ENCODE data around the gene SEC14L2. TPM values are rescaled to one million over a fixed set of nuclear protein-coding genes. Genes with fewer than 3 reads are reported as not detected.
A peak's percentile ranks its signal among the peaks of the same experiment; 100 is the strongest.

SEC14L2 gene
- polyA plus RNA-seq, 2 donors = 27.2 to 29.1 TPM

- H3K9me3 ChIP-seq (ENCODE audit: control insufficient read depth in 2 of 2, insufficient read depth in 1 of 2, low read depth in 1 of 2, low read length in 1 of 2) = no peaks in the 10 kb centered on the region
- peaks cover 0 to 2% of the 10 kb centered on the region in 2 donors for H3K4me1 ChIP-seq (ENCODE audit: control insufficient read depth in 2 of 2, insufficient read depth in 2 of 2, low read length in 1 of 2)
- H3K36me3 ChIP-seq (ENCODE audit: control insufficient read depth in 2 of 2, insufficient read depth in 2 of 2, low read length in 1 of 2) = peaks cover 6 to 40% of the 10 kb centered on the region in 2 donors
- WGBS, 2 donors = 67 to 70% methylated on average over 5 of the region's 5 CpGs
- peak overlapping the region in 1 of 2 donors; percentile 6 for H3K27ac ChIP-seq (ENCODE audit: low read depth in 2 of 2, low read length in 1 of 2)
- H3K4me3 ChIP-seq (ENCODE audit: low read depth in 1 of 2, low read length in 2 of 2) = no peak overlapping the region
- H3K27me3 ChIP-seq (ENCODE audit: control insufficient read depth in 1 of 2, insufficient read depth in 2 of 2, low read length in 2 of 2) = no peaks in the 10 kb centered on the region
These were observed 17.1 kb downstream of the SEC14L2 start for GRCh38 chr22:30413745-30414524.

DNA sequence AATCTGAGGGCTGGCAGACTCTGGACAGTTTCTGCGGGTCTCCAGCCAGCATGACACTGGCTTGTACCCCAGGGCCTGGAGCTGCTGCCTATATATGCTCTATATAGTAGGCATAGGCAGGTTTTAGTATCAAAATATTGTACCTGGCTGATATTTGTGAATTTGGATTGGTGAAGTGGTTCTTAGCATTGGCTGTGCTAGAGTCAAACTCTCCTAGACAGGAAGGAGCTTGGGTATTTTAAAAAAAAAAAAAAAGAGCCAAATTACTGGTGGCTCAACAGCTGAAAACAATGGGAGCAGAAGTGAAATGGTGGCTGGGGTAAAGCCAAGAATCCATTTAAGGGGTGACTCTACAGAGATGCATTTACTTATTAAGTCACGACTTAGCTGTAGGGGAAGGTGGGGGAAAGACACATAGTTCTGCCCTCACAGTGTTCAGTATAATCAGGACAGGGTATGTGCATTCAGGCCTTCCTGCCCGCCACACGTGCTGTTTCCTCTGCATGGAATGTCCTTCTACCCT, 17.8 kb downstream of the SEC14L2 start:
- H3K4me3 ChIP-seq (ENCODE audit: low read depth in 1 of 2, low read length in 2 of 2) = no peak overlapping the region
- H3K27ac ChIP-seq (ENCODE audit: low read depth in 2 of 2, low read length in 1 of 2) = no peak overlapping the region
- peaks cover 6 to 36% of the 10 kb centered on the region in 2 donors for H3K36me3 ChIP-seq (ENCODE audit: control insufficient read depth in 2 of 2, insufficient read depth in 2 of 2, low read length in 1 of 2)
- H3K27me3 ChIP-seq (ENCODE audit: control insufficient read depth in 1 of 2, insufficient read depth in 2 of 2, low read length in 2 of 2) = no peaks in the 10 kb centered on the region
- H3K9me3 ChIP-seq (ENCODE audit: control insufficient read depth in 2 of 2, insufficient read depth in 1 of 2, low read depth in 1 of 2, low read length in 1 of 2) = no peaks in the 10 kb centered on the region
- 76 to 80% methylated on average over 4 of the region's 4 CpGs for WGBS, 2 donors
- H3K4me1 ChIP-seq (ENCODE audit: control insufficient read depth in 2 of 2, insufficient read depth in 2 of 2, low read length in 1 of 2) = peaks cover 0 to 2% of the 10 kb centered on the region in 2 donors

- Histone ChIP-seq H3K36me3 (ENCODE audit: control insufficient read depth in 2 of 2, insufficient read depth in 2 of 2, low read length in 1 of 2) (peaks cover 6 to 33% of the 10 kb centered on the region in 2 donors), H3K4me3 (ENCODE audit: low read depth in 1 of 2, low read length in 2 of 2) (no peak overlapping the region), H3K27me3 (ENCODE audit: control insufficient read depth in 1 of 2, insufficient read depth in 2 of 2, low read length in 2 of 2) (no peaks in the 10 kb centered on the region), H3K9me3 (ENCODE audit: control insufficient read depth in 2 of 2, insufficient read depth in 1 of 2, low read depth in 1 of 2, low read length in 1 of 2) (no peaks in the 10 kb centered on the region), H3K27ac (ENCODE audit: low read depth in 2 of 2, low read length in 1 of 2) (peak overlapping the region in 1 of 2 donors; percentile 52), H3K4me1 (ENCODE audit: control insufficient read depth in 2 of 2, insufficient read depth in 2 of 2, low read length in 1 of 2) (peaks cover 0 to 2% of the 10 kb centered on the region in 2 donors)
- WGBS, 2 donors = 50 to 52% methylated on average over 2 of the region's 2 CpGs
These were observed 19.6 kb downstream of the SEC14L2 start for GRCh38 chr22:30416403-30416802.

DNA sequence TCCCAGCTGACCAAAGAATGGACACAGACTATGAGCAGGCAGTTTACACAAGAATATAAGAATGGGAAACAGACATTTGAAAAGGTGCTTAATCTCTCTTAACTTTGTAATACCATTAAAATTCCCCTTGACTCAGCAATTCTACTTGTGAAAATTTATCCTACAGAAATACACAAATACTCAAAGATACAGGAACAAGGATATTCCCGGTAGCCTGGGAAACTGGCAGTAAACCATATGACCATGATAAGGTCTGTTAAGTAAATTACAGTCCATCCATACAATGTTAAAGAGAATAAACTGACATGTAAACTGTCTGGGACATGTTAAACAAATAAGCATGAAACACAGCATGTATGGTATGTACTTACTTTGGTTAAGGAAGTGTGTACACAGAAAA, 20.0 kb downstream of the SEC14L2 start:
- Histone ChIP-seq H3K27me3 (ENCODE audit: control insufficient read depth in 1 of 2, insufficient read depth in 2 of 2, low read length in 2 of 2) (no peaks in the 10 kb centered on the region), H3K4me1 (ENCODE audit: control insufficient read depth in 2 of 2, insufficient read depth in 2 of 2, low read length in 1 of 2) (peaks cover 0 to 1% of the 10 kb centered on the region in 2 donors), H3K4me3 (ENCODE audit: low read depth in 1 of 2, low read length in 2 of 2) (no peak overlapping the region), H3K27ac (ENCODE audit: low read depth in 2 of 2, low read length in 1 of 2) (peak overlapping the region in 1 of 2 donors; percentile 52), H3K9me3 (ENCODE audit: control insufficient read depth in 2 of 2, insufficient read depth in 1 of 2, low read depth in 1 of 2, low read length in 1 of 2) (no peaks in the 10 kb centered on the region), H3K36me3 (ENCODE audit: control insufficient read depth in 2 of 2, insufficient read depth in 2 of 2, low read length in 1 of 2) (peaks cover 6 to 31% of the 10 kb centered on the region in 2 donors)
- WGBS, 2 donors = 59 to 75% methylated on average over 1 of the region's 1 CpG

DNA sequence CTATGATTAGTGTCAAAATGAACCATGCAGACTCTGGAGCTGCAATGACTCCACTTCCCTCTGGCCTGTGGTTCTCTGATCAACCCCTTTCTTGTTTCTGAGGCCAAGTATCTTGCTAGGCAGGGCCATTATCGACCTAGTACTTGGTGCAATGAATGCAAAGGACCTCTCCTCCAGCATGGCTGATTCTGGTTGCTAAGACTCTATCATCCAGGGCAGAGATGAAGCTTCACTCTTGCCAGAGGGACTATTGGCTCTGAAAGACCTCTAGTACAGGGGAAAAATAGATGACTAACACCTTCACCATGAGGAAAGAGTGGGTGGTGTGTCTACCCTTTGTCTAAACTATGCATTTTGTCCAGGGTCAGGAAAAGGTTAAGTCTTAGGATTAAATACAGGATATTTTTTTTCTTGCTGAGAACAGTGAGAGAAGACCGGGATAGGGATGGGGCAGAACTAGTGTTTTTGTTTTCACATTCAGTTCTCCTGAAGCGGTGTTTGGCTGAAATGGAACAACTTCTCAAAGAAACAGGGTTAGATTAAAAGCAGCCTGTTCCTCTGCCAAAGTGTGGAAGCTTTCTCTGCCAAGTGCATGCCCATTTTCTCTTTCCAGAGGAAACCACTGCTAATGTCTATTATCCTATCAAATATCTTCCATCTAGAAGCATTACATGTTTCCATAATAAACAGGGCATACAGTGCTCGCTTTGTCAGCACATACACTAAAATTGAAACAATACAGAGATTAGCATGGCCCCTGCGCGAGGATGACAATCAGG, 23.7 kb downstream of the SEC14L2 start:
- H3K4me3 ChIP-seq (ENCODE audit: low read depth in 1 of 2, low read length in 2 of 2) = no peak overlapping the region

GRCh38 chr22:30421695-30422480, 25.1 kb downstream of the SEC14L2 start:
- peaks cover 0 to 17% of the 10 kb centered on the region in 2 donors for H3K4me1 ChIP-seq (ENCODE audit: control insufficient read depth in 2 of 2, insufficient read depth in 2 of 2, low read length in 1 of 2)
- WGBS, 2 donors = 64 to 69% methylated on average over 8 of the region's 8 CpGs

More for the DNA sequence above, 23.7 kb downstream of the SEC14L2 start:
- H3K27ac ChIP-seq (ENCODE audit: low read depth in 2 of 2, low read length in 1 of 2) = peak overlapping the region; percentile 85 to 87
- WGBS, 2 donors = 41 to 51% methylated on average over 6 of the region's 6 CpGs
- no peaks in the 10 kb centered on the region for H3K9me3 ChIP-seq (ENCODE audit: control insufficient read depth in 2 of 2, insufficient read depth in 1 of 2, low read depth in 1 of 2, low read length in 1 of 2)
- H3K27me3 ChIP-seq (ENCODE audit: control insufficient read depth in 1 of 2, insufficient read depth in 2 of 2, low read length in 2 of 2) = no peaks in the 10 kb centered on the region
- H3K36me3 ChIP-seq (ENCODE audit: control insufficient read depth in 2 of 2, insufficient read depth in 2 of 2, low read length in 1 of 2) = peaks cover 6 to 19% of the 10 kb centered on the region in 2 donors
- peaks cover 0 to 12% of the 10 kb centered on the region in 2 donors for H3K4me1 ChIP-seq (ENCODE audit: control insufficient read depth in 2 of 2, insufficient read depth in 2 of 2, low read length in 1 of 2)

GRCh38 chr22:30422481-30423300, 25.9 kb downstream of the SEC14L2 start:
- peak overlapping the region; percentile 97 for H3K27ac ChIP-seq (ENCODE audit: low read depth in 2 of 2, low read length in 1 of 2)
- WGBS, 2 donors = 26 to 29% methylated on average over 18 of the region's 18 CpGs
- peaks cover 0 to 10% of the 10 kb centered on the region in 2 donors for H3K36me3 ChIP-seq (ENCODE audit: control insufficient read depth in 2 of 2, insufficient read depth in 2 of 2, low read length in 1 of 2)
- peak overlapping the region; percentile 52 to 54 for H3K4me3 ChIP-seq (ENCODE audit: low read depth in 1 of 2, low read length in 2 of 2)
- H3K4me1 ChIP-seq (ENCODE audit: control insufficient read depth in 2 of 2, insufficient read depth in 2 of 2, low read length in 1 of 2) = peaks cover 0 to 22% of the 10 kb centered on the region in 2 donors
- no peaks in the 10 kb centered on the region for H3K27me3 ChIP-seq (ENCODE audit: control insufficient read depth in 1 of 2, insufficient read depth in 2 of 2, low read length in 2 of 2)
- no peaks in the 10 kb centered on the region for H3K9me3 ChIP-seq (ENCODE audit: control insufficient read depth in 2 of 2, insufficient read depth in 1 of 2, low read depth in 1 of 2, low read length in 1 of 2)

More at GRCh38 chr22:30421695-30422480, 25.1 kb downstream of the SEC14L2 start:
- H3K4me3 ChIP-seq (ENCODE audit: low read depth in 1 of 2, low read length in 2 of 2) = peak overlapping the region in 1 of 2 donors; percentile 52
- peak overlapping the region; percentile 97 for H3K27ac ChIP-seq (ENCODE audit: low read depth in 2 of 2, low read length in 1 of 2)
- H3K36me3 ChIP-seq (ENCODE audit: control insufficient read depth in 2 of 2, insufficient read depth in 2 of 2, low read length in 1 of 2) = peaks cover 0 to 12% of the 10 kb centered on the region in 2 donors
- H3K27me3 ChIP-seq (ENCODE audit: control insufficient read depth in 1 of 2, insufficient read depth in 2 of 2, low read length in 2 of 2) = no peaks in the 10 kb centered on the region
- no peaks in the 10 kb centered on the region for H3K9me3 ChIP-seq (ENCODE audit: control insufficient read depth in 2 of 2, insufficient read depth in 1 of 2, low read depth in 1 of 2, low read length in 1 of 2)

DNA sequence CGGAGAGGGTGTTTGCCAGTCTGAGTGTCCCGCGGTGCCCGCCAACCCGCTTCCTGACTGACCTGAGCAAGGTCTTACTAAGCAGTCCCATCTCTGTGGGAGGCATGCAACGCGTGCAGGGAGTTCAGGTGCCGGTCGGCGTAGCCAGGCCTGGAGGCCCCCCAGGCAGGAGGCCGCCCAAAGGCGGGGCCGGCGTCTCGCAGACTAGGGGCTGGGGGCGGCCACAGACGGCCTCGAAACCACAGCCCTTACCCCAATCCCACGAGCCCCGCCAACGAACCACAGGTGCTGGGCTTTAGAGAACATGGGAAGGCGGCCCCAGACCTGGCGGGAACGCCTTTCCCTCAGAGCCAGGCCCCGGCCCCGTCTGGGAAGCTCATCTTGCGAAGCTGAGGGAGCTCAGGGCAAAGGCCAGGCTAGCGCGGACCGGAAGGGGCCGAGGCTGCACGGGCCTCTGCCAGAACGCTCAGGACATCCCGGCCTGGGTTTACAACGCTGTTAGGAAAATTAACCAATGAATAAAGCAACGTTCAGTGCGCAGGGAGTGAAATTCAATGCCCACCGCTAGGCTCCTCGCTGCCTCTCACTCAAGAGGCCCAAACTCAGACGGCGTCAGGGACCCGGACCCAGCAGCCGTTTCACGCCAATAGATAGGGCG, 26.6 kb downstream of the SEC14L2 start:
- peak overlapping the region; percentile 97 for H3K27ac ChIP-seq (ENCODE audit: low read depth in 2 of 2, low read length in 1 of 2)
- H3K36me3 ChIP-seq (ENCODE audit: control insufficient read depth in 2 of 2, insufficient read depth in 2 of 2, low read length in 1 of 2) = peaks cover 0 to 8% of the 10 kb centered on the region in 2 donors
- peaks cover 0 to 22% of the 10 kb centered on the region in 2 donors for H3K4me1 ChIP-seq (ENCODE audit: control insufficient read depth in 2 of 2, insufficient read depth in 2 of 2, low read length in 1 of 2)
- H3K9me3 ChIP-seq (ENCODE audit: control insufficient read depth in 2 of 2, insufficient read depth in 1 of 2, low read depth in 1 of 2, low read length in 1 of 2) = no peaks in the 10 kb centered on the region
- H3K27me3 ChIP-seq (ENCODE audit: control insufficient read depth in 1 of 2, insufficient read depth in 2 of 2, low read length in 2 of 2) = no peaks in the 10 kb centered on the region
- 0 to 1% methylated on average over 45 of the region's 45 CpGs for whole genome bisulfite sequencing, 2 donors
- H3K4me3 ChIP-seq (ENCODE audit: low read depth in 1 of 2, low read length in 2 of 2) = peak overlapping the region; percentile 52 to 54
